ENCODE measurements around the gene ZFP2. TPM values are rescaled to one million over a fixed set of nuclear protein-coding genes. Genes with fewer than 3 reads are reported as not detected.

Gene ZFP2
- total RNA-seq, 1 experiment from 2014 or later: 0.54 TPM

- no TSS peak for BruUV-seq (replicated peaks)
- intact Hi-C loops (cut with micrococcal nuclease): no loop called here
- H3K4me1 Mint-ChIP-seq (ENCODE audit: insufficient read depth, unreplicated experiment): no peaks in the 10 kb centered on the region
- no peaks in the 10 kb centered on the region for H3K27me3 Mint-ChIP-seq (ENCODE audit: insufficient read depth, unreplicated experiment)
- TF ChIP-seq, protein P1, sequence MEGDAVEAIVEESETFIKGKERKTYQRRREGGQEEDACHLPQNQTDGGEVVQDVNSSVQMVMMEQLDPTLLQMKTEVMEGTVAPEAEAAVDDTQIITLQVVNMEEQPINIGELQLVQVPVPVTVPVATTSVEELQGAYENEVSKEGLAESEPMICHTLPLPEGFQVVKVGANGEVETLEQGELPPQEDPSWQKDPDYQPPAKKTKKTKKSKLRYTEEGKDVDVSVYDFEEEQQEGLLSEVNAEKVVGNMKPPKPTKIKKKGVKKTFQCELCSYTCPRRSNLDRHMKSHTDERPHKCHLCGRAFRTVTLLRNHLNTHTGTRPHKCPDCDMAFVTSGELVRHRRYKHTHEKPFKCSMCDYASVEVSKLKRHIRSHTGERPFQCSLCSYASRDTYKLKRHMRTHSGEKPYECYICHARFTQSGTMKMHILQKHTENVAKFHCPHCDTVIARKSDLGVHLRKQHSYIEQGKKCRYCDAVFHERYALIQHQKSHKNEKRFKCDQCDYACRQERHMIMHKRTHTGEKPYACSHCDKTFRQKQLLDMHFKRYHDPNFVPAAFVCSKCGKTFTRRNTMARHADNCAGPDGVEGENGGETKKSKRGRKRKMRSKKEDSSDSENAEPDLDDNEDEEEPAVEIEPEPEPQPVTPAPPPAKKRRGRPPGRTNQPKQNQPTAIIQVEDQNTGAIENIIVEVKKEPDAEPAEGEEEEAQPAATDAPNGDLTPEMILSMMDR (IDR thresholded peaks at IDR 0.05; ENCODE audit: unreplicated experiment): no peak
- no peak overlapping the region for H3K27ac Mint-ChIP-seq (ENCODE audit: low read depth, unreplicated experiment)
- DNase-seq (ENCODE audit: unreplicated experiment): peak; percentile 8
- ChIA-PET CTCF (interaction anchor here (0.7 to 0.8 kb wide), 2 partner anchors 37 to 425 kb away, joined by 3 to 5 read pairs; no protein-coding TSS in a partner anchor), POLR2A (interaction anchor here (0.6 to 1.0 kb wide), 2 partner anchors 11 to 72 kb away, joined by 3 read pairs; partner anchors contain the start of gene ZNF354B)
- H3K9me3 Mint-ChIP-seq (ENCODE audit: unreplicated experiment): peaks cover 66% of the 10 kb centered on the region
- H3K4me3 Mint-ChIP-seq (ENCODE audit: unreplicated experiment): no peak overlapping the region
- no peaks in the 10 kb centered on the region for H3K36me3 Mint-ChIP-seq (ENCODE audit: insufficient read depth, unreplicated experiment)
Measured at GRCh38 chr5:178931846-178932760, 36.4 kb downstream of the ZFP2 start.

- Mint-ChIP-seq H3K27me3 (ENCODE audit: insufficient read depth, unreplicated experiment) (no peaks in the 10 kb centered on the region), H3K27ac (ENCODE audit: low read depth, unreplicated experiment) (no peak within 1 kb of the TSS), H3K36me3 (ENCODE audit: insufficient read depth, unreplicated experiment) (no peaks in the 10 kb centered on the region), H3K9me3 (ENCODE audit: unreplicated experiment) (peaks cover 66% of the 10 kb centered on the region), H3K4me1 (ENCODE audit: insufficient read depth, unreplicated experiment) (no peaks in the 10 kb centered on the region), H3K4me3 (ENCODE audit: unreplicated experiment) (no peak within 1 kb of the TSS)
- DNase-seq (ENCODE audit: unreplicated experiment): no peak
- no TSS peak for BruUV-seq (replicated peaks)
- TF ChIP-seq, protein P1 (IDR thresholded peaks at IDR 0.05; ENCODE audit: unreplicated experiment): no peak
- POLR2A ChIA-PET: no interaction called here
- intact Hi-C loops (cut with micrococcal nuclease): no loop called here
- CTCF ChIA-PET: no interaction called here
Measured at GRCh38 chr5:178940569-178941360, 45.1 kb downstream of the ZFP2 start, which contains the start of gene ZNF454. ZNF454 (plus strand) TSS chr5:178941198; CDS start chr5:178942792, 1,594 bp downstream.

GRCh38 chr5:178941361-178941760 is 45.6 kb downstream of the ZFP2 start:
- no peak overlapping the region for H3K4me3 Mint-ChIP-seq (ENCODE audit: unreplicated experiment)
- peaks cover 63% of the 10 kb centered on the region for H3K9me3 Mint-ChIP-seq (ENCODE audit: unreplicated experiment)
- H3K27me3 Mint-ChIP-seq (ENCODE audit: insufficient read depth, unreplicated experiment): no peaks in the 10 kb centered on the region
- no TSS peak for BruUV-seq (replicated peaks)
- no peaks in the 10 kb centered on the region for H3K4me1 Mint-ChIP-seq (ENCODE audit: insufficient read depth, unreplicated experiment)
- TF ChIP-seq, protein P1 (IDR thresholded peaks at IDR 0.05; ENCODE audit: unreplicated experiment): no peak
- no peaks in the 10 kb centered on the region for H3K36me3 Mint-ChIP-seq (ENCODE audit: insufficient read depth, unreplicated experiment)
- intact Hi-C loops (cut with micrococcal nuclease): no loop called here
- POLR2A ChIA-PET: no interaction called here
- no peak for DNase-seq (ENCODE audit: unreplicated experiment)
- CTCF ChIA-PET: no interaction called here
- H3K27ac Mint-ChIP-seq (ENCODE audit: low read depth, unreplicated experiment): no peak overlapping the region

- no TSS peak for BruUV-seq (replicated peaks)
- Mint-ChIP-seq H3K4me1 (ENCODE audit: insufficient read depth, unreplicated experiment) (no peaks in the 10 kb centered on the region), H3K27ac (ENCODE audit: low read depth, unreplicated experiment) (no peak overlapping the region), H3K4me3 (ENCODE audit: unreplicated experiment) (no peak overlapping the region), H3K27me3 (ENCODE audit: insufficient read depth, unreplicated experiment) (no peaks in the 10 kb centered on the region), H3K9me3 (ENCODE audit: unreplicated experiment) (peaks cover 75% of the 10 kb centered on the region), H3K36me3 (ENCODE audit: insufficient read depth, unreplicated experiment) (no peaks in the 10 kb centered on the region)
- ChIA-PET CTCF (no interaction called here), POLR2A (interaction anchor here (0.7 kb wide), 1 partner anchor 18 kb away, joined by 3 read pairs; no protein-coding TSS in a partner anchor)
- no peak for DNase-seq (ENCODE audit: unreplicated experiment)
- intact Hi-C loops (cut with micrococcal nuclease): no loop called here
- TF ChIP-seq, protein P1 (IDR thresholded peaks at IDR 0.05; ENCODE audit: unreplicated experiment): no peak
Measured at GRCh38 chr5:178965465-178966055, 69.8 kb downstream of the ZFP2 start.
